IPS-15b (cell line): ENCODE data around the gene EPHB3.

Experiments used
- H3K27me3 ChIP-seq: one replicate; pipeline ENCODE4 v1.6.1; 2013; ENCODE audit warnings: low read length; ENCODE audit not compliant: control insufficient read depth, insufficient read depth
- H3K36me3 ChIP-seq: one replicate; pipeline ENCODE4 v1.6.1; 2013; ENCODE audit warnings: low read length; ENCODE audit not compliant: control insufficient read depth, insufficient read depth
- H3K4me1 ChIP-seq: one replicate; pipeline ENCODE4 v1.6.1; 2013; ENCODE audit warnings: mild to moderate bottlenecking, low read length; ENCODE audit not compliant: control insufficient read depth, insufficient read depth
- H3K4me3 ChIP-seq: one replicate; pipeline ENCODE4 v1.5.1; 2013; ENCODE audit warnings: low read depth, low read length
- H3K9ac ChIP-seq: one replicate; pipeline ENCODE4 v1.6.1; 2013; ENCODE audit warnings: low read depth, mild to moderate bottlenecking, low read length
- H3K9me3 ChIP-seq: one replicate; pipeline ENCODE4 v1.6.1; 2013; ENCODE audit warnings: mild to moderate bottlenecking, low read length; ENCODE audit not compliant: control insufficient read depth, insufficient read depth

EPHB3 gene

GRCh38 chr3:184629555-184630160 is 68.1 kb downstream of the EPHB3 start:
- peaks cover 5% of the 10 kb centered on the region for H3K4me1 ChIP-seq
- H3K4me3 ChIP-seq = no peak overlapping the region
- peak overlapping the region; percentile 24 for H3K9ac ChIP-seq
- no peaks in the 10 kb centered on the region for H3K9me3 ChIP-seq
- no peaks in the 10 kb centered on the region for H3K36me3 ChIP-seq
- H3K27me3 ChIP-seq = peaks cover 2% of the 10 kb centered on the region

GRCh38 chr3:184630861-184631471 is 69.4 kb downstream of the EPHB3 start:
- Histone ChIP-seq H3K4me3 (no peak overlapping the region), H3K4me1 (peaks cover 5% of the 10 kb centered on the region), H3K9me3 (no peaks in the 10 kb centered on the region), H3K9ac (no peak overlapping the region), H3K27me3 (peaks cover 2% of the 10 kb centered on the region), H3K36me3 (no peaks in the 10 kb centered on the region)

GRCh38 chr3:184631472-184631861 is 69.9 kb downstream of the EPHB3 start:
- H3K9me3 ChIP-seq = no peaks in the 10 kb centered on the region
- H3K9ac ChIP-seq = no peak overlapping the region
- H3K36me3 ChIP-seq = no peaks in the 10 kb centered on the region
- no peak overlapping the region for H3K4me3 ChIP-seq
- peaks cover 2% of the 10 kb centered on the region for H3K27me3 ChIP-seq
- peaks cover 5% of the 10 kb centered on the region for H3K4me1 ChIP-seq
